Uterus (tissue), 2 donors: ENCODE measurements around the gene TANGO6.

Source experiments
- CTCF ChIP-seq, 4 experiments: fragments of 200-600 bp in 2 of 4; fragments of 450-650 bp in 2 of 4; sonication (generic) in 2 of 4; IDR thresholded peaks; one replicate each; pipeline ENCODE4 v1.5.1; 2016 to 2019; ENCODE audit warnings: antibody characterized with exemption in 4 of 4, mild to moderate bottlenecking in 2 of 4, moderate library complexity in 1 of 4
- POLR2A ChIP-seq, 2 donors: fragments of 450-650 bp; IDR thresholded peaks; one replicate each; pipeline ENCODE4 v1.6.1; 2016; ENCODE audit warnings: antibody characterized with exemption in 2 of 2, mild to moderate bottlenecking in 1 of 2, moderate library complexity in 1 of 2

- TF ChIP-seq CTCF (IDR thresholded peaks at IDR 0.05) (no peak), POLR2A (IDR thresholded peaks at IDR 0.05) (no peak)
Observed at GRCh38 chr16:68994324-68994723, 151.0 kb downstream of the TANGO6 start.
